ENCODE measurements around the gene IFITM10.
"Not testable (repeated sequence)": the region's sequence is repeated elsewhere in the genome, so short reads cannot be mapped to it uniquely, and the experiment has no call there.

The IFITM10 gene

DNA sequence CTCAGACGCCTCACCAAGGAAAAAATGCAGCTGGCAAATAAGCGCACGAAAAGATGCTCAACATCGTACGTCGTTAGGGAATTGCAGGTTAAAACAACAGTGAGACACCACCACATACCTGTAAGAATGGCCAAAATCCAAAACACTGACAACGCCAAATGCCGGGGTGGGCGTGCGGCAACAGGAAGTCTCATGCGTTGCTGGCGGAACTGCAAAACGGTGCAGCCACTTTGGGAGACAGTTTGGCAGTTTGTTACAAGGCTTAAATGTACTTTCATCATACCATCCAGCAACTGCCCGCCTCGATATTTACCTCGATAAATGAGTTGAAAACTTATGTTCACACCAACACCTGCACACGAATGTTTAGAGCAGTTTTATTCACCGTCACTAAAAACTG is 20.9 kb upstream of the IFITM10 start:
- TF ChIP-seq, protein P1, sequence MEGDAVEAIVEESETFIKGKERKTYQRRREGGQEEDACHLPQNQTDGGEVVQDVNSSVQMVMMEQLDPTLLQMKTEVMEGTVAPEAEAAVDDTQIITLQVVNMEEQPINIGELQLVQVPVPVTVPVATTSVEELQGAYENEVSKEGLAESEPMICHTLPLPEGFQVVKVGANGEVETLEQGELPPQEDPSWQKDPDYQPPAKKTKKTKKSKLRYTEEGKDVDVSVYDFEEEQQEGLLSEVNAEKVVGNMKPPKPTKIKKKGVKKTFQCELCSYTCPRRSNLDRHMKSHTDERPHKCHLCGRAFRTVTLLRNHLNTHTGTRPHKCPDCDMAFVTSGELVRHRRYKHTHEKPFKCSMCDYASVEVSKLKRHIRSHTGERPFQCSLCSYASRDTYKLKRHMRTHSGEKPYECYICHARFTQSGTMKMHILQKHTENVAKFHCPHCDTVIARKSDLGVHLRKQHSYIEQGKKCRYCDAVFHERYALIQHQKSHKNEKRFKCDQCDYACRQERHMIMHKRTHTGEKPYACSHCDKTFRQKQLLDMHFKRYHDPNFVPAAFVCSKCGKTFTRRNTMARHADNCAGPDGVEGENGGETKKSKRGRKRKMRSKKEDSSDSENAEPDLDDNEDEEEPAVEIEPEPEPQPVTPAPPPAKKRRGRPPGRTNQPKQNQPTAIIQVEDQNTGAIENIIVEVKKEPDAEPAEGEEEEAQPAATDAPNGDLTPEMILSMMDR (IDR thresholded peaks at IDR 0.05; ENCODE audit: low read depth, low read length), result no peak
- no peaks in the 10 kb centered on the region for H3K9me3 ChIP-seq (ENCODE audit: severe bottlenecking)
- no peak overlapping the region for H3K27ac ChIP-seq
- peaks cover 56% of the 10 kb centered on the region for H3K27me3 ChIP-seq (ENCODE audit: insufficient read depth, low read depth, severe bottlenecking)
- DNase-seq, result no peak
- H3K4me3 ChIP-seq (ENCODE audit: low read depth, low read length), result no peak overlapping the region
- H3K36me3 ChIP-seq, result no peaks in the 10 kb centered on the region

DNA sequence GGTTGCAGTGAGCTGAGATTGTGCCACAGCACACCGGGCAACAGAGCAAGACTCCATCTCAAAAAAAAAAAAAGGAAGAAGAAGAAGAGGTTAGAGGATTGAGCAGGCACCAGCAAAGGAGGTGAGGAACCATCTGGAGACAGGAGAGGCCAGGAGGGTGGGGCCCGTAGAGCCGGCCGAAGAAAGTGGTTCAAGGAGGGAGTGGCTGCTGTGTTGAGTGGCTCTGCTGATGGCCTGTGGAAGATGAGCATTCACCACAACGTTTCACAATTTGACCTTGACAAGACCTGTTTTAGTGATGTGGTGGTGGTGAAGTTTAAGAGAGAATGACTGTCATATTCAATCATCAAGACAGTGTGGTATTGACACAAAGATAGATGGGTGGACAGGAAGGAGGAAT is 20.1 kb upstream of the IFITM10 start:
- Histone ChIP-seq H3K27me3 (ENCODE audit: insufficient read depth, low read depth, severe bottlenecking) (peaks cover 56% of the 10 kb centered on the region), H3K9me3 (ENCODE audit: severe bottlenecking) (no peaks in the 10 kb centered on the region), H3K27ac (no peak overlapping the region), H3K4me3 (ENCODE audit: low read depth, low read length) (no peak overlapping the region), H3K36me3 (no peaks in the 10 kb centered on the region)
- DNase-seq, result no peak
- TF ChIP-seq, protein P1 (IDR thresholded peaks at IDR 0.05; ENCODE audit: low read depth, low read length), result no peak

DNA sequence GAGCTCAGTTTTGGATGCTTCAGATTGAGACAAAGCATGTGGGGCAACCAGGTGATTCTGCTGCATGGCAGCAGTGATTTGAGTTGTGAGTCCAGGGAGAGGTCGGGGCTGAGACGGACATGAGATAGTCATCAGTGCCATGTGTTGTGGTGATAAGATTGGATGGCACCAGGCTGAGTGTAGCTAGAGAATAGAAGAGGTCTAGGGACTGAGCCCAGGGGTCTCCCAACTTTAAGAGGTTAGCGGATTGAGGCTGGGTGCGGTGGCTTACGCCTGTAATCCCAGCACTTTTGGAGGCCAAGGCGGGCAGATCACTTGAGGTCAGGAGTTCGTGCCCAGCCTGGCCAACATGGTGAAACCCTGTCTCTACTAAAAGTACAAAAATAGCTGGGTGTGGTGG is 19.7 kb upstream of the IFITM10 start:
- Histone ChIP-seq H3K4me3 (ENCODE audit: low read depth, low read length) (no peak overlapping the region), H3K27me3 (ENCODE audit: insufficient read depth, low read depth, severe bottlenecking) (peaks cover 56% of the 10 kb centered on the region), H3K9me3 (ENCODE audit: severe bottlenecking) (no peaks in the 10 kb centered on the region), H3K36me3 (no peaks in the 10 kb centered on the region), H3K27ac (no peak overlapping the region)
- DNase-seq, result no peak
- TF ChIP-seq, protein P1 (IDR thresholded peaks at IDR 0.05; ENCODE audit: low read depth, low read length), result no peak

DNA sequence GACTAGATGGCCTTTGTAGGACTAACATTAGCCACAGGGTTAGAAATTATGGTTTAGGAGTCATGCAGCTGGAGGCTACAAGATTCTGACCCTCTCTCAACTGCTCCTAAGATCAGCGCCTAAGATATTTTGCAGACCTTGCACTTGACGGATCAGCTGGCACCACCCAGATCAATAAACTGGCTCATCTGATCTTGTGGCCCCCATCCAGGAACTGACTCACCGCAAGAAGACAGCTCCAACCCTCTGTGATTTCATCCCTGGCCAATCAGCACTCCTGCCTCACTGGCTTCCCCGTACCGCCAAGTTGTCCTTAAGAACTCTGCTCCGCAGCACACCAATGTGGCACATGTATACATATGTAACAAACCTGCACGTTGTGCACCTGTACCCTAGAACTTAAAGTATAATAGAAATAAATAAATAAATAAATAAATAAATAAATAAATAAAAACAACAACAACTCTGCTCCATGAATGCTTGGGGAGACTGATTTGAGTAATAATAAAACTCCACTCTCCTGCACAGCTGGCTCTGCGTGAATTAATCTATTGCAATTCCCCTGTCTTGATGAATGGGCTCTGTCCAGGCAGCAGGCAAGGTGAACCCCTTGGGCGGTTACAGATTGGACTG is 19.0 kb upstream of the IFITM10 start:
- H3K36me3 ChIP-seq; H3K27ac ChIP-seq; H3K4me3 ChIP-seq (ENCODE audit: low read depth, low read length); H3K9me3 ChIP-seq (ENCODE audit: severe bottlenecking); DNase-seq: not testable (repeated sequence)
- peaks cover 50% of the 10 kb centered on the region for H3K27me3 ChIP-seq (ENCODE audit: insufficient read depth, low read depth, severe bottlenecking)

DNA sequence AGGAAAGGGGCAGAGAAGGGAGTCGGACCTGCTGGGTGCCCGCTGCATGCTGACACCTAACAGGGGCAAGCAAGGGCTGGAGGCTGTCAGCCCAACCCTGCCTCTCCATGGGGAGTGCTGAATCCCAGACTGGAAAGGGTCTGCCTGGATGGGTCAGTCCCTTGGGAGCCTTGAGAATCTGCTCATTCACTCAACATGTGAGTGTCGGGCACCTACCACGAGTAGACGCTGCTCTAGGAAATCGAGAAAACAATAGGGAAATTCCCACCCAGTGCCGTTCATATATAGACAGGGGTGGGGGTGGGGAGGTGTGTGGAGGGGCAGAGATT is 17.7 kb upstream of the IFITM10 start:
- H3K4me3 ChIP-seq (ENCODE audit: low read depth, low read length), result no peak overlapping the region
- H3K27me3 ChIP-seq (ENCODE audit: insufficient read depth, low read depth, severe bottlenecking), result peaks cover 37% of the 10 kb centered on the region
- no peaks in the 10 kb centered on the region for H3K36me3 ChIP-seq
- no peak overlapping the region for H3K27ac ChIP-seq
- no peak for DNase-seq
- H3K9me3 ChIP-seq (ENCODE audit: severe bottlenecking), result no peaks in the 10 kb centered on the region
- TF ChIP-seq, protein P1 (IDR thresholded peaks at IDR 0.05; ENCODE audit: low read depth, low read length), result no peak

DNA sequence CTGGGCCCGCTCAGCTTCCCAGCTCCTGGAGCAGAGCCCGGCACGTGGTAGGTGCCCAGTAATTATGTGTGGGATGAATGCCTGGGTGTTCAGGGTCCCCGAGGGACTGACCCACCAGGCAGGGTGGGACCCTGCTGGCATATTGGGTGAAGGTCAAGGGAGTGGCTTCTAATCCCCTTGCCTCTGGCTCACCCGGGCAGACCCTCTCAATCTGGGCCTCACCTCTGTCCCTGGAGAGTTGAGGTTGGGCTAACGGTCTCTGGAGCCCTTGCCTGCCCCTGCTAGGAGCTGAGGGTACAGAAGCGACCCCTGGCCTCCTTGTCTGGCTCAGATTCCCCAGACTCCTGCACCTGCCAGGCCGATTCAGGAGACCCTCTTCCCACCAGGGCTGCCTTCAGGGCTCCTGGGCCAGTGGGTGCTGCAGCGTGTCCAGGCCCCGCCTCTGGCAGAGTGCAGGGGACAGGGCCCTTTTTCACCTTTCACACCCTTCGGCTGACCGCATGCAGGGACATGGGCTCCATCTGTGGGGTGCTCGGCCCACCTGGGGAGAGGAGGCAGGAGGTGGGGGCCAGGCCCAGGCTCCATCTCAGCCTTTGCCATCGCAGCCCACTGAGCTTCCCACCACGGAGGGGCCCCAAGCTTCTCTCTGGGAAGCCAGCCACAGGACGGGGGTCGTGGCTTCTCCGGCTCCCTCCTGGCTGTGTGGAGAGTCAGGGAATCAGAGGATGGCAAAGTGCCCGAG is 17.2 kb upstream of the IFITM10 start:
- no peaks in the 10 kb centered on the region for H3K9me3 ChIP-seq (ENCODE audit: severe bottlenecking)
- no peaks in the 10 kb centered on the region for H3K36me3 ChIP-seq
- TF ChIP-seq, protein P1 (IDR thresholded peaks at IDR 0.05; ENCODE audit: low read depth, low read length), result no peak

More for the DNA sequence above, 17.2 kb upstream of the IFITM10 start:
- Histone ChIP-seq H3K27ac (no peak overlapping the region), H3K4me3 (ENCODE audit: low read depth, low read length) (no peak overlapping the region), H3K27me3 (ENCODE audit: insufficient read depth, low read depth, severe bottlenecking) (peaks cover 36% of the 10 kb centered on the region)
- DNase-seq, result no peak

Data from WERI-Rb-1 (cell line).